Measurements from ENCODE around the gene TTF2.

TTF2 gene

GRCh38 chr1:117059678-117060440 lies at the start of gene TTF2:
Gene TTF2 (plus strand): TSS chr1:117060326. CDS start chr1:117060347, 21 bp downstream.
- peak; percentile 98 for DNase-seq (ENCODE audit: low spot score)

GRCh38 chr1:117011334-117011733 lies 48.8 kb upstream of the TTF2 start:
- DNase-seq (ENCODE audit: low spot score), result no peak

- no peak for DNase-seq (ENCODE audit: low spot score)
Observed at GRCh38 chr1:117013309-117013858, 46.7 kb upstream of the TTF2 start.

- DNase-seq (ENCODE audit: low spot score), result no peak
Observed at GRCh38 chr1:117014209-117014608, 45.9 kb upstream of the TTF2 start.

- DNase-seq (ENCODE audit: low spot score), result no peak
Observed at GRCh38 chr1:117015724-117016123, 44.4 kb upstream of the TTF2 start.

GRCh38 chr1:117017062-117017461 lies 43.1 kb upstream of the TTF2 start:
- no peak for DNase-seq (ENCODE audit: low spot score)

GRCh38 chr1:117017648-117018047 lies 42.5 kb upstream of the TTF2 start:
- no peak for DNase-seq (ENCODE audit: low spot score)

- no peak for DNase-seq (ENCODE audit: low spot score)
Observed at GRCh38 chr1:117020526-117021156, 39.5 kb upstream of the TTF2 start.

GRCh38 chr1:117022114-117022513 lies 38.0 kb upstream of the TTF2 start:
- DNase-seq (ENCODE audit: low spot score), result no peak

- no peak for DNase-seq (ENCODE audit: low spot score)
Observed at GRCh38 chr1:117025568-117025967, 34.6 kb upstream of the TTF2 start.

GRCh38 chr1:117026361-117026760 lies 33.8 kb upstream of the TTF2 start:
- no peak for DNase-seq (ENCODE audit: low spot score)

- DNase-seq (ENCODE audit: low spot score), result no peak
Observed at GRCh38 chr1:117029685-117030084, 30.4 kb upstream of the TTF2 start.

- no peak for DNase-seq (ENCODE audit: low spot score)
Observed at GRCh38 chr1:117030271-117030877, 29.8 kb upstream of the TTF2 start.

- no peak for DNase-seq (ENCODE audit: low spot score)
Observed at GRCh38 chr1:117032266-117032665, 27.9 kb upstream of the TTF2 start.

- DNase-seq (ENCODE audit: low spot score), result no peak
Observed at GRCh38 chr1:117032681-117033539, 27.2 kb upstream of the TTF2 start.

GRCh38 chr1:117033772-117034171 lies 26.4 kb upstream of the TTF2 start:
- DNase-seq (ENCODE audit: low spot score), result no peak

- no peak for DNase-seq (ENCODE audit: low spot score)
Observed at GRCh38 chr1:117034791-117035290, 25.3 kb upstream of the TTF2 start.

- DNase-seq (ENCODE audit: low spot score), result no peak
Observed at GRCh38 chr1:117036018-117036461, 24.1 kb upstream of the TTF2 start.

GRCh38 chr1:117037802-117038201 lies 22.3 kb upstream of the TTF2 start:
- DNase-seq (ENCODE audit: low spot score), result no peak

GRCh38 chr1:117038236-117038635 lies 21.9 kb upstream of the TTF2 start:
- DNase-seq (ENCODE audit: low spot score), result no peak

GRCh38 chr1:117044217-117044616 lies 15.9 kb upstream of the TTF2 start:
- DNase-seq (ENCODE audit: low spot score), result no peak

- DNase-seq (ENCODE audit: low spot score), result no peak
Observed at GRCh38 chr1:117045644-117046043, 14.5 kb upstream of the TTF2 start.

Data from hematopoietic multipotent progenitor cell treated with erythropoietin and hydrocortisone succinate and interleukin-3 and kit ligand, for 17 days (in vitro differentiated cells).